ENCODE results near the gene RHEX.
"Not testable (repeated sequence)": the region's sequence is repeated elsewhere in the genome, so short reads cannot be mapped to it uniquely, and the experiment has no call there.

Gene RHEX, protein sequence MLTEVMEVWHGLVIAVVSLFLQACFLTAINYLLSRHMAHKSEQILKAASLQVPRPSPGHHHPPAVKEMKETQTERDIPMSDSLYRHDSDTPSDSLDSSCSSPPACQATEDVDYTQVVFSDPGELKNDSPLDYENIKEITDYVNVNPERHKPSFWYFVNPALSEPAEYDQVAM

DNA sequence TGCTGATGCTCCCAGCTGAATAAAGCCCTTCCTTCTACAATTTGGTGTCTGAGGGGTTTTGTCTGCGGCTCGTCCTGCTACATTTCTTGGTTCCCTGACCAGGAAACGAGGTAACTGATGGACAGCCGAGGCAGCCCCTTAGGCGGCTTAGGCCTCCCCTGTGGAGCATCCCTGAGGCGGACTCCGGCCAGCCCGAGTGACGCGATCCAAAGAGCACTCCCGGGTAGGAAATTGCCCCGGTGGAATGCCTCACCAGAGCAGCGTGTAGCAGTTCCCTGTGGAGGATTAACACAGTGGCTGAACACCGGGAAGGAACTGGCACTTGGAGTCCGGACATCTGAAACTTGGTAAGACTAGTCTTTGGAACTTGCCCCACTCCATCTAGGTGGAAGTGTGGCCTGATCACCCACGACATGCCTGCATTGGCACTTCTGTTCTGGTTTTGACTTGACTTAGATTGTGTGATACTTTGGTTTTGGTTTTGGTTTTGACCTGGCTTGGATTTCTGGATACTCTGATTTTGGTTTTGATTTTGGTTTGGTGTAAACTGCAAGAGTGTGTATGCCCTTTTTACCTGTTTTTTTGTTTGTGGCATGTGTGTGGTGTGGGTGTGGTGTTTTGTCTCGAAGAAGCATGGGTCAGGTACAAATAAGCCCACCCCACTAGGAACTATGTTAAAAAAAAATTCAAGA lies at the start of gene RHEX:
Gene RHEX (plus strand): TSS at position 255 of the 692 bp plus-strand sequence. CDS start 44,656 bp downstream, outside the sequence.
- DNase-seq, result not testable (repeated sequence)

DNA sequence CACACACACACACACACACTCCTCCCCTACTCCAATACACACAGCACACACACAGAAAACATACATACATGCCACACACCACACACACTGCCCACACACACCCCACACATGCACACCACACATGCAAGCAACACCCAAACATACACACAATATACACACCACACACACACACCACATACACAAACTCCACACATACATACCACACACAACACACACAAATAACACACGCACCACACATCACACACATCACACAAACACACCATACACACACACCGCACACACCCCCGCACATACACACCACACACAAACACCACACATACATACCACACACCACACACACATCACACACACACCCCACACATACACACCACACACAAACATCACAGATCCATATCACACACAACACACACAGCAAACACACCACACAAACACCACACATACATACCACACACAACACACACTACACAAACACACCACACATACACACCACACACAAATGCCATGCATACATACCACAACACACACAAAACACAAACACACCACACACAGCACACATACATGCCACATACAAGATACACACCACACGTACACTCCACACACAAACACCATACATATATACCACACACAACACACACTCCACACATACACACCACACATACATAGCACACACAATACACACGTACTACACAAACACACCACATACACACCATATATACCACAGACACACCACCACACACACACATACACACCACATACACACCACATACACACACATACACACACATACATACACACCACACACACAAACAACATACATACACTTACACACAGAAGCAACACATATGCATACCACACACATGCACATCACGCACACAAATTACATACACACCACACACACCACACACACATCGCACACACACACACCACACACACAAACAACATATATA lies 48.8 kb upstream of the RHEX start:
- no peak for DNase-seq

DNA sequence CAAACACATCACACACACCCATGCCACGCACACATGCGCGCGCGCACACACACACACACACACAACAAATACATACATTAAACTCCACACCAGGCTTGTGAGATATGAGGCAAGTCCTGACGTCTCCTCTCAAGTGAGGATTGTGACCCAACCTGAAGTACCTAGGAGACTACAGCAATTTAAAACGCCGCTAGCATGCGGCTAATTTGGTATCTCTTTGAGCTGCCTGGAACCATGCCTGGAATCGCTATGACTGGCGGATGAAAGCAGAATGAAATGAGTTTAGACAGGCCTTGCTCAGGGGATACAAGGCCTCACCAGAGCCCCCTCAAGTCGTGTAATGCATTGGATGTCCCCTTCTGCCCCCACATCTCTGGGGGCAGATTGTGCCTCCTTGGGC lies 48.1 kb upstream of the RHEX start:
- no peak for DNase-seq

DNA sequence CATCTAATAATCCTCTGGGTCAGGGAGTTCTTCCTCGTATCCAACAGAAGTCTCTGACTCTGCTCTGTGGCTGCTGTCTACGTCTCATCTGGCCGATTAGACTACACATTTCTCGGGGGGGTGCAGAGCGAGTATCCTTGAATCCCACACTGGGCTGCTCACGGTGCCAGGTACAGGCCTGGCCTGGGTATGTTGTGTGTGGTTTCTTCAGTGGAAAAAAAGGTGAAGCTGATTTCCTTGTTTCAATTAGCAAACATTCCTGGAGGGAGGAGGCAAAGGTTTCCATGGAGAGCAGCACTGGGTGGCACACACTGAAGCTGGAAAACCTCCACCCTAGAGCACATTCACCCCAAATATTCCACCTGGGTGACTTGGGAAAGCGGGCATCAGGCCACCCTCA lies 47.7 kb upstream of the RHEX start:
- no peak for DNase-seq

DNA sequence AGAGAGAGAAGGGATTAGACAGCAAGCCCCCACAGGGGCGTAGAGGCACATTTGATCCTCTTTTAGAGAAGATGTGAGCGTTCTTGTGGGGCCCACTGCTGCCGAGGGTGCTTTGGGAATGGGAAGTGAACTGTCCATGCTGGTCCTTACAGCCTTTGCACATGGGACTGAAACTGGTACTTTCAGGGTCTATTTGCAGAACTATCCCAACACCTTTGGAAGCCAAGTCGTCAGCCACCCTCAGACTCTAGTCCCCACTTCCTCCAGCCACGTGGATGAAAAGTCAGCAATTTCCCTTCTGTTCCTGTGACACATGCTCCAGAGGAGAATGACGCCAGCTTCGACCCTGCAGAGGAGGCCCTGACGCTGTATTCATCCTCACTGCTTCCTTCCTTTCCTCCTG lies 47.2 kb upstream of the RHEX start:
- DNase-seq, result no peak

DNA sequence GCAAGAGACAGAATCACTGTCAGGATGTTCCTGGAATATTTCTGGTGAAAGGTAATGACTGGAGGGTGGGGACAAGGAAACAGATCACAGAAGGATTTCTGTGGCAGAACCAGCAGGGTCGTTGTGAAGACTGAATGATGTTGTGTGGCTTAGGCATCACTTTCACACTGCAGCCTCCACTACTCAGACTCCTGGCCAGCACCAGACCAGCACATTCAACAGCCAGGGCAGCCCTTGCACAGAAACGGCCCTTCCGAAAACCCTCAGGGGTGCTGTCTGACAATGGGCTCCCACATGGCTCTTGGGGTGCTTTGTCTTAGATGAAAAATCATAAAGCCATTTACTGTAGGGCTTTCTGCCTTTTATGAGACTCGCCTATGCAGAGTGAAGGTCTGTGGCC lies 46.0 kb upstream of the RHEX start:
- no peak for DNase-seq

DNA sequence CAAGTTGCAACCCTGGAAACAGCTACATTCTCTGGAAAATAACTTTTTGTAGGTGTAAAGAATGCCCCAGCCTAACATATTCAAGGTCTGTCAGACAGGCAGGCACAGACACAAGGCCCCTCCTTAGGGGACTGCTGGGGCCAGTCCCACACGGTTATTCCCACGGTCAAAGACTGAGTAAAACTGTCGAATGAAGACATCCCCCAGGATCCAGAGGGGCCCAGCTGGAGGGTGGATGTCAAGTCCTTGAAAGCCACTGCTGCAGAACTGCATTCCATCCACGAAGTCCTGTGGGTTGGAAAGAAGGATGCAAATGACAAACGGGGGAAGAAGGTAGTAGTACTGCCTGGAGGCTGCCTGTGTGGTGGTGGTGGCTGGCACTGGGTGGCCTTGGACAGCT lies 42.9 kb upstream of the RHEX start:
- no peak for DNase-seq

DNA sequence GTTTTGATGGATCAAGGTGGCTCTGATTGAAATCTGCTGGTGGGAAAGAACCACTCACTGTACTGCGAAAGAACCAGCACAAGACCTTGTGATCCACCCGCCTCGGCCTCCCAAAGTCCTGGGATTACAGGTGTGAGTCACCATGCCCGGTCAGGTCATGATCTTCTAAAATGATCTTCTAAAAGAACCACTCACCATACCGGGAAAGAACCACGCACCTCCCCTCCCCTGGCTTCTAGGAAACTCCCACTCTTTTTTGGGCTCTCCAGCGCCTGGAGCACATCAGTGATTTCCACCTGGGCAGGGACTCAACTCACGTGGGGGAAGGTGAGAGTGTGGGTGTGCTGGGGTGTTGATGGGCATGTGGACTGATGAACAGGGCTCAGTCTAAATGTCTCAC lies 41.9 kb upstream of the RHEX start:
- DNase-seq, result no peak

DNA sequence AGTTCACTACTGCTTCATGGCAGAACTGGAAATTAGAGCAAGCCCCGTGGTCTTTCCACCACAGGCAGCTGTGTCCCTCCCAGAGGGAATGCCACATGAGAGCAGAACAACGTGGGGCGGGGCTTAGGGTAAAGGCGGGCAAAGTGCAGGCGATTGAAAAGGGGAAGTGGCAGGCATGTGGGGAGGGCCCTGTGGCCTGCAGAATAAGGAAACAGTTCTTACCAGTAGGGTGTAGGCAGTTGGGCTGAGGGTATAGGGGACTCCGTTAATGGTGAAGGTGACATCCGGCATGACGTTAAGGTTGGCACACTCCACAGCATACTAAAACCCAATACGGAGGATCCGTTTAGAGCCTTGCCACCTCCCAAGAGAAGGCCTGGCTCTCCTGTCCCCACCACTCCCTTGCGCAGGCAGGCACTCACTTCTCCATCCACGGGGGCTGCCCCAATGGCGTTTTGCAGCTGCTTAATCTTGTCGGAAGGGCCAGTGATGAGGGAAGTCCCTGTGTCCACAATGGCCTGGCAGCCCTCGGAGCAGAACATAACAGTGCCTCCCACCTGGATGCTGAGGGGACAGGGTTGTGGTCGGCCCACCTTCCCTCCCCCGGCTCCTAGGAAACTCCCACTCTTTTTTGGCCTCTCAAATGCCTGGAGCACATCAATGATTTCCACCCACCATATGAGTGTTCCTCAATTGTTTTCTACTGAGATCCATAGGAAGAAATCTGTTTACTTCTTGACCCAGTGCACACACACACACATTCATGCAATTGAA lies 40.7 kb upstream of the RHEX start:
- DNase-seq, result peak in 1 of 3 experiments; percentile 35

DNA sequence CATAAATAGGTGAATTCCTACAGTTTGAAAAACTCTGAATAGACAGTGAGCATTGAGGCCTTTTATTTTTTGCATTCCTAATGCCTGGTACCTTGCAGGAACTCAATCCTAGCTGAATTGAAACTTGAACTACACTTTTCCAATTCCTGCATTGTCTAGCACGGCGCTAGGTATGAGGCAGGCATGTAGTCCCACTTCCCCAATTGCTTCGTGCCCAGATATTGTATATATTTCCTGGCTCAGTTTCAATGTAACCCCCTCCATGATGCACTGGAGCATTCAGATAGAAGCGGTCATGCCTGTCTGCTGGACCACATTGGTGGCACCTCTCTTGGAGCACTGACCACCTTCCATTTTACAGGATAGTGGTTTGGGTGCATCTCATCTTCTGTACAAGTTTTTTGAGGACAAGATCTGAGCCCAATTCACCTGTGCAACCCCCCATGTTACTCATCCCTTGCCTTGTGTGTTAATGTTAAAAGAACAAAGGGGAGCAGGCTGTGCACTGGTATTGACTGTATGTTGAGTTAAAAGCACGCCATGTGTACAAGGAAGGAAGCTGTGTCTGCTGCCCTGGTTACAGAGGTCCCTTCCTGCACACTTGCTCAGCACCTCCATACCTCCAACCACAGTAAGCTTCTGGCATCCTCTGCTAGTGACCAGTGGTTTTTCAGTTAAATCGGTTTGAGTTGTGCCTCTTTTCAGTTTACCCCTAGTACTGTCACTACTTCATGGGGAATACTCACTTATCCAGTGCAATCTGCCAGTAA lies 39.8 kb upstream of the RHEX start:
- no peak for DNase-seq

DNA sequence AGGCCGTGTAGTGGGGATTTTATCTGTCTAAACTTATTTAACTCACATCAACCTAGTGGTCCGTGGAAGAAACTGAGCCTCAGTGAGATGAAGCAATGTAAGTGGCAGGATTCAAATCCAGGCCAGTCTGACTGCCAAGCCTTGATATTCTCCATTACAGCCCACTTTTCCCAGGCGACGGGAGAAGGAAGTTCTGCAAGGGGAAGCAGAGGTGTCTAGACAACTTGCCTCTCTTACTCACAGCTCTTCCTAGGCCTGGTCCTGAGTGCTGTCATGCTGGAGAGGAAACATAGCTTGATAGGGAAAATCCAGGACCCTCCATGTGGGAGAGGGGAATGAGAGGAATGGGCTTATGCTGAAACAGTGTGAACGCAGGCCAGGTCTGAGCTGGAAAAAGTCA lies 38.4 kb upstream of the RHEX start:
- no peak for DNase-seq

DNA sequence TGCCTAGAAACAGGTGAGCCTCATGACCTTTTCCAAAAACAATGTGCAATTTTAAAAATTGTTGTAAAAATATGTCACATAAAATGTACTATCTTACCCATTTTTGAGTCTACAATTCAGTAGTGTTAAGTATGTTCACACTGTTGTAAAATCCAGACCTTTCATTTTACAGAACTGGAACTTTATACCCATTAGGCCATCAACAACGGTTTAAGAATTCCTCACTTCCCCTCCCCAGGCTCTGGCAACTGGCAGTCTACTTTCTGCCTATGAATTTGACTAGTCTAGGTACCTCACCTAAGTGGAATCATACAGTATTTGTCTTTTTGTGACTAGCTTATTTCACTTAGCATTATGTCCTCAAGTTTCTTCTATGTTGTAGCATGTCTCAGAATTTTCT lies 37.9 kb upstream of the RHEX start:
- DNase-seq, result no peak

DNA sequence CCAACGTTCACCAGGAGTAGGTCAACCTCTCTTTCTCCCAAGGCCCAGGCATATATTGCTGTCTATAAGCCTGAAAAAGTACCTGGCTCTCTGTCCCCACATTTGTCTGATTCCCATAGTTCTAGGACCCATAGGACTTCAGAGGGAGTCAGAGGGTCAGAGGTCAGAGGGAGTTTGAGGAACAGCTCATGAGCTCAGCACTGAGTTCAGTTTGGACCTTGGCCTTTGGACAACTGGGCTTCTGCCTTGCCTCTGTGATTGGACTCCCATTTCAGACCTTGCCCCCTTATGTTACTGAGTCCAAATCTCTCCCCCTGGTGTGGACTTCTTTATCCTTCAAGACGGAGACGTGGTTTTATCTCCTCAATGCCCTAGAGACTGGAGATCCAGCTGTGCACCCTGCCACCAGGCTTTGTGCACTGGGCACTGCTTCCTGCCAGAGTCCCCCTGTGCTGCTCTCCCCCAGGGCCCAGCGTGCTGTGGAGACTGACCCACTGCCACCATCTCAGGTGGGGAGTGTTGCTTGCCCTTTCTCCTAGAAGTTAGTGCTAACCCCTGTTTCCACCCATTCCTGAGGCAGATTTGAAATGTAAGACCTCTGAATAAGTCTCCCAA lies 32.5 kb upstream of the RHEX start:
- DNase-seq, result no peak

DNA sequence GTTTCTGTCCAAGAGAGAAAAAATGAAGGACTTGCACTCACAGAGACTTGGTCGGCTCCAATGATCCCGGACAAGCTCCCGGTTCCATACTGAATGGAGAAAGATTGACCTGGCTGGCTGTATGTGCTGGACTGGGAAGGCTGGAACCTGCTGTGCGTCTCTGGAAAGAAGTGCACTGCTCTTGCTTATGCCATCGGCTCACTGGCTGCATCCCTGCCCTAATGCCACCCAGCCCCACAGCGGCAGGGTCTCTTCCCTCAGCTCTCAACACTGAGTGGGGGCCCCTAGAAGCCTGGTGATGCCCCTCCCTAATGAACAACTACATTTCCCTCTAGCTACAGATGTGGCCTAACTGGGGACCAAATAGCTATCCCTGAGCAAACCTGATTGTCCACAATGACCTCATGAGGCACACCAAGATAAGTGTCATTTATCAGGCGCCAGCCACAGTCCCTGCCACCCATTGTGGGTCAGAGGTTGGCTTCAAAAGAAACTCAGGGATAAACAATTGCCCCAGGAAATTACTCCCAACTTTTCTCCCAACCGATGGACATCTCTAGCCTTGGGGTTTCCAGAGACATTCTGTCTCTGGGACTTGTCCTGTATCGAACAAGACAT lies 31.9 kb upstream of the RHEX start:
- no peak for DNase-seq

DNA sequence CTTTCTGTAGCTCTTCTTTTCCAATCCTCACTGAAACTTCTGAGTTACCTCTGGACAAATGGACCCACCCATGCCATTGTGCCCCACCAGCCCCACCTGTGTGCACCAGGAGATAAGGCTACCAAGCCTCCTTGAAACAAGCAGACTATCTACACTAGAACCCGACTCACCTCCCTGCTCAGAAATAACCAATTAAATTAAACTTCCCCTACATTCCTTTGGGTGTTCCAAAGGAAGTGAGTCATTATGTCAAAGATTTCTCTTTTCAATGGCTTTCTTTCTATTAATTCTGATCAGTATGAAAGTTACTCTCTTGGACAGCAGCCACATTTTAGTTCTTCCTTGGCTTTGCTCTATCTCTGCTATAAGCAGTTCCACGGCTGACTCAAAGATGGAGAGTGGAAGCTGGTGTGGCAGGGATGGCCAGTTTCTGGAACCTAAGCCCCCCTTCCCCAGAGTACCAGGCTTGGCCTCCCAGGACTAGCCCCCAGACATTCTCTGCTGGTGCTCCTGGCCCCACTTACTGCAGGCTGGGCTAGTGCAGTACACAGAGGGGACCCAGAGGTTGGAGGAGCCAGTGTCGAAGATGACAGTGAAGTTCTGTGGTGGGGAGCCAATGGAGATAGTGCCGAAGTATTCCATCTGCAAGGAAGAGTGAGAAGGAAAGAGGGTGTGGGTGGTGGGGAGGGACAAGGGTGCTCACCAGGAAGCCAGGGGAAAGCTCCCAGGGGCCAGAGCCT lies 31.2 kb upstream of the RHEX start:
- DNase-seq, result no peak

DNA sequence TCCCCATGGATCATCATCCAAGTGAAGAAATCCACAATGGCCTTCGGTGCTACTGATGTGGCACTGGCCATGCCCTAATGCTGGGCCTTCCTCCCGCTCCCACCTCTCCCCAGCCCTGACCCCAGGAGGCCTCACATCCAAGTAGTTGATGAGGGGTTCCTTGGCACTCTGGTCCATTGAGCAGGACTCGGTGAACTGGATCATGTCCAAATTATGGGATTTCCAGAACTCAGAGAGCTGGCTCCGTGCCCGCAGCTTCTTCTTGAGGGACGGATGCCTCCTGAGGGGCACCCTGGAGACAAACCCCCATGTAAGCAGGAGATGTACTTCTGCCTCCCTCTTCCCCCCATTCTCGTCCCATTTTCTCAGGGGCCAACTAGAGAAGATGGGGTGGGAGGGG lies 30.2 kb upstream of the RHEX start:
- no peak for DNase-seq

DNA sequence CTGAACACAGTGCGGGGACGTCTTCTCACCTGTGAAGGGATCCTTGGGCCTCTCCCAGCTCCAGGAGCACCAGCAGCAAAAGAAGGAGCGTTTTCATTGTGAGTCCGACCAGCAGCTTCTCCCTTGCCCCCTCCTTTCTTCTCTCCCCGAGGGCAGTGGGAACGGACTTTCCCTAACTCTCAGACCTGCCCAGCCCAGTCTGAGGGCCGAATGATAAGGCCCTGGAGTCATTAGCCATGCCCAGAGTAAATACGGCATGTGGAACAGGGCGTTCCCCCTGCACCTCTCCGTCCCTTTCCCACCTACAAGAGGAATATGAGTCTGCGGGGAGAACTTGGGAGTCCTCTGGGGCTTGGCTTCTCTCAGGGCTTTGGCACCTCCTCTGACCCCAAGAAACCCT lies 29.3 kb upstream of the RHEX start, which contains the start of gene CTSE:
Gene CTSE (minus strand): TSS at position 201 of the 400 bp plus-strand sequence. CDS start 104 bp downstream, at position 97.
- no peak for DNase-seq

DNA sequence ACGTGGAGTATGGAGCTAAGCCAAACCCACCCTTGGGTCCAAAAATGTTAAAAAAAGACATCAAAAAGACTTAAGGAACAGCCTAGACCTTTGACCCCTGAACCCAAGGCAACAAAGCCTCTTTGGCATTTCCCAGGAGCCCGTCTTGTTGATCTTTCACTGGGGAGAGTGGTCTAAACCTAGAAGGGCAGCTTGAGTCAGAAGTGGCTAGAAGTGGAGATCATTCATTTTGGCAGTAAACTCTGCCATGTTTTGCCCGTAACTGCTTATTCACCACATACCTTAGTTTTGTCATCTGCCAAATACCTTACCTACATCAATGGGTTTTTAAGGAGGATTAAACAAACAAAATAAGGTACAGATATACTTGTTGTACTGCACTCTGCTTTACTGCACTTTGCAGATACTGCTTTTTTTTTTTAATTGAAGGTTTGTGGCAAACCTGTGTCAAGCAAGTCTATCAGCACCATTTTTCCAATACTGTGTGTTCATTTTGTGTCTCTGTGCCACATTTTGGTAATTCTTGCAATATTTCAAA lies 27.6 kb upstream of the RHEX start:
- no peak for DNase-seq

DNA sequence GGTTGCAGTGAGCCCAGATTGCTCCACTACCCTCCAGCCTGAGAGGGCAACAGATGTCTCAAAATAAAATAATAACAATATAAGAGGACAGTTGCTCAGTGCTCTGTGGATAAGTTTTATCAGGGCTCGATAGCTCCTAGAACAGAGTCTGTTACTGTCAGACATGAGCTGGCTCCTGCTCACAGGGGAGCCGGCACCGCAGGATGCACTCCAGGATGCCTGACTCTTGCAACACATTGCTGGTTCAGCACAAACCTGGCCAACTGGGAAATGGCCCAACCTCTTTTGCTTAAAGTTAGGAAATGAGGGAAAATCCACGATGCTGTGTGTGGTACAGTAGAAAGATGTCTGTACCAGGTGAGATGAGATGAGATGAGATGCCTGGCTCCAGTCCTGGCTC lies 23.5 kb upstream of the RHEX start:
- DNase-seq, result peak in 1 of 3 experiments; percentile 13

DNA sequence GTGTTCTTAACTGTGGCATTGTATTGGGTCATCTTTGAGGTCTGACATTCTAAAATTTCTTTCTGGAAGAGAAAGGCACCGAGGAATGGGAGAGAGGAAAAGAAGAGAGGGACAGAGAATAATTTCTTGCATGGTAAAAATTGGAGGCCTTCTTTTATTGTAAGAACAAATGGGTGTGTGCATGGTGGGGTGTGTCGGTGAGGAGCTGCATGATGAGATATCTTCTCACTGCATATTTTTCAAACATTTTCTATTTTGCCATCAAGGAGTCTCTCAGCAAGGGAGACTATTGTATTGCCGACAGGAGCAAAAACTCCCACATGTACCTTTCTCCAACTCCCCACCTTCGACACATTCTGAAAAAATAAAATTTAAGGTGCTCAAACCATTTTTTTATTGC lies 22.8 kb upstream of the RHEX start:
- no peak for DNase-seq
